GM18507 (cell line): ENCODE results near the gene ICAM4.
A peak's percentile ranks its signal among the peaks of the same experiment; 100 is the strongest.

Experiments used
- DNase-seq: peaks from one replicate; pipeline ENCODE4 v3.0.0; 2011; ENCODE audit warnings: low read depth; ENCODE audit not compliant: insufficient read length; ENCODE audit errors: extremely low spot score
- FAIRE-seq: peaks from 2 replicates; lab custom pipeline; 2011; peaks lifted over from hg19 to GRCh38; lab: Jason Lieb, UNC

ICAM4 gene

GRCh38 chr19:10289836-10290356, 3.1 kb downstream of the ICAM4 start, which contains the start of gene ICAM5:
TSS of gene ICAM5 (plus strand) at chr19:10289952. CDS start at chr19:10290044, 92 bp downstream.
- no peak for DNase-seq
- no peak for FAIRE-seq

GRCh38 chr19:10290357-10290875, 3.7 kb downstream of the ICAM4 start:
- FAIRE-seq: no peak
- DNase-seq: no peak

- DNase-seq (no peak), FAIRE-seq (peak; percentile 29)
Observed at GRCh38 chr19:10290876-10291553, 4.3 kb downstream of the ICAM4 start.

DNA sequence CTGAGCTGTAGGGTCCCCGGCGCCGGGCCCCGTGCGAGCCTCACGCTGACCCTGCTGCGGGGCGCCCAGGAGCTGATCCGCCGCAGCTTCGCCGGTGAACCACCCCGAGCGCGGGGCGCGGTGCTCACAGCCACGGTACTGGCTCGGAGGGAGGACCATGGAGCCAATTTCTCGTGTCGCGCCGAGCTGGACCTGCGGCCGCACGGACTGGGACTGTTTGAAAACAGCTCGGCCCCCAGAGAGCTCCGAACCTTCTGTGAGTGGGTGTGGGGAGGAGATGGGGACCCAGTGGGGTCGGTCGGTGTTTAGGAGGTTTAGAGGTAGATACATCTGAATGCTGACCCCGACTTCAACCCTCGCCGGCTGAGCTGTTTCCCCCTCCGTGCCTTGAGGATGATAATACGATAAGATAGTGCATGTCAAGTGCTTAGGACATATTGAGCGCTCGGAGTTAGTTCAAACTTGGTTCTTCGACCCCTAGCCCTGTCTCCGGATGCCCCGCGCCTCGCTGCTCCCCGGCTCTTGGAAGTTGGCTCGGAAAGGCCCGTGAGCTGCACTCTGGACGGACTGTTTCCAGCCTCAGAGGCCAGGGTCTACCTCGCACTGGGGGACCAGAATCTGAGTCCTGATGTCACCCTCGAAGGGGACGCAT, 4.9 kb downstream of the ICAM4 start:
- DNase-seq: no peak
- no peak for FAIRE-seq

GRCh38 chr19:10292206-10292788, 5.5 kb downstream of the ICAM4 start:
- FAIRE-seq (peak; percentile 83), DNase-seq (peak; percentile 81)

- DNase-seq: no peak
- no peak for FAIRE-seq
Observed at GRCh38 chr19:10292789-10293636, 6.3 kb downstream of the ICAM4 start.

DNA sequence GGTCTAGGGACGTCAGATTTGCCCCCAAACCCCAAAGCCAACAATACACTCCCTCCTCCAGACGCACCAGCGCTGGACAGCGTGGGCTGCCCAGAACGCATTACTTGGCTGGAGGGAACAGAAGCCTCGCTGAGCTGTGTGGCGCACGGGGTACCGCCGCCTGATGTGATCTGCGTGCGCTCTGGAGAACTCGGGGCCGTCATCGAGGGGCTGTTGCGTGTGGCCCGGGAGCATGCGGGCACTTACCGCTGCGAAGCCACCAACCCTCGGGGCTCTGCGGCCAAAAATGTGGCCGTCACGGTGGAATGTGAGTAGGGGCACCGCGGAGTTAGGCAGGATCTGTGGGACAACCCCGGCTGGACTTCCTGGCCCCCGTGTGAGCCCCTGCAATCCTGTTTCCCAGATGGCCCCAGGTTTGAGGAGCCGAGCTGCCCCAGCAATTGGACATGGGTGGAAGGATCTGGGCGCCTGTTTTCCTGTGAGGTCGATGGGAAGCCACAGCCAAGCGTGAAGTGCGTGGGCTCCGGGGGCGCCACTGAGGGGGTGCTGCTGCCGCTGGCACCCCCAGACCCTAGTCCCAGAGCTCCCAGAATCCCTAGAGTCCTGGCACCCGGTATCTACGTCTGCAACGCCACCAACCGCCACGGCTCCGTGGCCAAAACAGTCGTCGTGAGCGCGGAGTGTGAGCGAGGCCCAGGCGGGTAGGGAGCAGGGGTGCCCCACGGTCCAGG, 7.0 kb downstream of the ICAM4 start:
- DNase-seq: no peak
- no peak for FAIRE-seq

- DNase-seq: no peak
- FAIRE-seq: no peak
Observed at GRCh38 chr19:10294368-10294697, 7.6 kb downstream of the ICAM4 start.

DNA sequence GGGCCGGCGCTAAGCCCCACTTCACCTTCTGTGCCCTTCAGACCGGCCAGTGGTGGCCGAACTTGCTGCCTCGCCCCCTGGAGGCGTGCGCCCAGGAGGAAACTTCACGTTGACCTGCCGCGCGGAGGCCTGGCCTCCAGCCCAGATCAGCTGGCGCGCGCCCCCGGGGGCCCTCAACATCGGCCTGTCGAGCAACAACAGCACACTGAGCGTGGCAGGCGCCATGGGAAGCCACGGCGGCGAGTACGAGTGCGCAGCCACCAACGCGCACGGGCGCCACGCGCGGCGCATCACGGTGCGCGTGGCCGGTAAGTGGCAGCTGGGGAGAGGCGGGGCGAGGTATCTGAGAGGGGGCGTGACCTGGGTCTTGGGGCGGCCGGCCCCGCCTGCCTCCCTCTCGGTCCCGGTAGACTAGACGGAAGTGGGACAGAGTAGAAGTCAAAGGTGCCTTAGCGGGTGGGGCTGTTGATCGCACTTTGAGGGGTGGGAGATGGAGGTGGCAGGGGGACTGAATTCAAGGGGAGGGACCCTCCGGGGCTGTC, 8.6 kb downstream of the ICAM4 start:
- FAIRE-seq (peak; percentile 73), DNase-seq (no peak)

DNA sequence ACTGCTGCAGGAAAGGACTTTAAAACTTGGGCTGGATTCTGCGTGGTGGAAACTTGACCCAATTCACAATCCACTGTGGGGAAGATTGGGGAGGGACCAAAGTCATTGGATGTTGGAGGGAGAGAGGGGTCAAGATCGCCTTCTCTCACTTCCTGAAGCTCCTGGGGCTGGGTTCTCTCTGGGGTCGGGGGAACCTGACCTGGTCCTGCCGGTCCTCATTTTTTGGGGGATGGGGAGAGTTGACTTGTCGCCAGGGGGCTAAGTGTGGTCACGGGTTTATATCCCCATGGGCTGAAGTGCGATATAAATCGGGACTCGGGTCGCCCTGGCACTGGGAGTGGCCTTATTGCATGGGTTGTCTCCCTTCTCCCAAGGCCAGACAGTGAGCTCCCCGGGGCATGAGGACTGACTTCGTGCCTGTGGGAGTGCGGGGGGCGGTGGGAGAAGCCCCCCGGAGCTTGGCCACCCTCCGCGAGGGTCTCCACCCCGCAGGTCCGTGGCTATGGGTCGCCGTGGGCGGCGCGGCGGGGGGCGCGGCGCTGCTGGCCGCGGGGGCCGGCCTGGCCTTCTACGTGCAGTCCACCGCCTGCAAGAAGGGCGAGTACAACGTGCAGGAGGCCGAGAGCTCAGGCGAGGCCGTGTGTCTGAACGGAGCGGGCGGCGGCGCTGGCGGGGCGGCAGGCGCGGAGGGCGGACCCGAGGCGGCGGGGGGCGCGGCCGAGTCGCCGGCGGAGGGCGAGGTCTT, 9.3 kb downstream of the ICAM4 start:
- FAIRE-seq (no peak), DNase-seq (no peak)

GRCh38 chr19:10299545-10300458, 13.0 kb downstream of the ICAM4 start:
- no peak for FAIRE-seq
- no peak for DNase-seq

DNA sequence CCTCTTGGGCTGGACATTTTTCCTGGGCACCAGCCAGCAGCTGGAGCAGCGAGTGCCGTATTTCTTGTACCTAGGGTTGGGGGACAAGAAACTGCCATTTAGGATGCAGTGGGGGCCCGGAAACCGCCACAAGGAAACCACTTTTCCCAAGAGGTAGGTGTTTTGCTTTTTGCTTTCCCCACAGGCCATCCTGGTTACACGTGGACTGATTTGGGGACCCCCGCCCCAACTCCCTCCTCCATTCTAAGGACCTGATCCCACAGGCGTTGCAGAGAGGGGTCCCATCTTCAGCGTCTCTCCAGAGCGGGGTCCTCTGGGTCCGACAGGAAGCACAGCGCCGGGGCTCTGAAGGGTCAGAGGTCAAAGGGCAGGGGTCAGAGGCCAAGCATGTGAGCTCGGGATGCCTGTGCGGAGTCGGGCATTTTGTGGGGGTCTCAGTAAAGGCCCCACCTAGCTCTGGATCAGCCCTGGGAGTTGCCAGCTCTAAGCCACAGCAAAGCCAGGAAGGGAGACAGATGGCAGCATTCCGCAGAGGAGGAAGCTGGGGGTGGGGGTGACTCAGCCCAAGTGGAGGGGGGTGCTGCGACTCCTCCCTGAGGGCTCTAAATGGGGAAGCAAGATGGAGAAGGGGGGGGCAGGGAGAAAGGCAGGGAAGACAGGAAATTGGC, 18.5 kb downstream of the ICAM4 start:
- DNase-seq (no peak), FAIRE-seq (no peak)

GRCh38 chr19:10306327-10306726, 19.6 kb downstream of the ICAM4 start:
- DNase-seq: no peak
- FAIRE-seq: no peak

- DNase-seq: no peak
- FAIRE-seq: no peak
Observed at GRCh38 chr19:10309423-10309822, 22.7 kb downstream of the ICAM4 start, which contains the start of gene ZGLP1. TSS of gene ZGLP1 (minus strand) at chr19:10309815.

GRCh38 chr19:10315335-10316214, 28.8 kb downstream of the ICAM4 start, which contains the start of gene FDX2:
TSS of gene FDX2 (minus strand) at chr19:10316015. CDS start at chr19:10315996, 19 bp downstream.
- peak; percentile 93 for FAIRE-seq
- peak; percentile 93 for DNase-seq
